HG03520 (cell line): Measurements from ENCODE around the gene RPGR.

Source experiments
- ATAC-seq: cut with Tn5 transposase; IDR thresholded peaks from one replicate; pipeline ENCODE4 v1.9.1; 2021; ENCODE audit warnings: mild to moderate bottlenecking, moderate library complexity; ENCODE audit not compliant: unreplicated experiment

The RPGR gene

GRCh38 chrX:38262715-38263620 is 64.3 kb downstream of the RPGR start:
- no peak for ATAC-seq

GRCh38 chrX:38260231-38260630 is 67.1 kb downstream of the RPGR start:
- ATAC-seq: peak; percentile 60

GRCh38 chrX:38256019-38256418 is 71.3 kb downstream of the RPGR start:
- ATAC-seq: no peak

GRCh38 chrX:38249965-38250364 is 77.3 kb downstream of the RPGR start:
- no peak for ATAC-seq

- ATAC-seq: no peak
Measured at GRCh38 chrX:38247051-38247450, 80.3 kb downstream of the RPGR start.

- ATAC-seq: no peak
Measured at GRCh38 chrX:38240541-38240940, 86.8 kb downstream of the RPGR start.

GRCh38 chrX:38236901-38237615 is 90.3 kb downstream of the RPGR start:
- no peak for ATAC-seq

GRCh38 chrX:38233891-38234667 is 93.2 kb downstream of the RPGR start:
- no peak for ATAC-seq

- ATAC-seq: no peak
Measured at GRCh38 chrX:38232079-38232686, 95.1 kb downstream of the RPGR start.

- no peak for ATAC-seq
Measured at GRCh38 chrX:38225093-38225492, 102.2 kb downstream of the RPGR start.

GRCh38 chrX:38224160-38224559 is 103.1 kb downstream of the RPGR start:
- ATAC-seq: no peak

GRCh38 chrX:38221391-38221929 is 105.8 kb downstream of the RPGR start:
- ATAC-seq: no peak

GRCh38 chrX:38220415-38221390 is 106.6 kb downstream of the RPGR start, which contains the start of gene SRPX:
Gene SRPX, minus strand, starts transcription at chrX:38220871. Its CDS starts 79 bp downstream, at chrX:38220792.
- no peak for ATAC-seq

GRCh38 chrX:38220024-38220414 is 107.3 kb downstream of the RPGR start:
- ATAC-seq: no peak
